ES-I3 (cell line): Measurements from ENCODE around the gene AMN1.
"Not testable (repeated sequence)": the region's sequence is repeated elsewhere in the genome, so short reads cannot be mapped to it uniquely, and the experiment has no call there.

Experiments
- H3K36me3 ChIP-seq: 2 replicates; pipeline ENCODE4 v1.6.1; 2013; ENCODE audit warnings: mild to moderate bottlenecking, low read length, control low read depth, moderate library complexity; ENCODE audit not compliant: insufficient read depth
- H3K4me1 ChIP-seq: 2 replicates; pipeline ENCODE4 v1.6.1; 2013; ENCODE audit warnings: mild to moderate bottlenecking, control low read depth, low read length; ENCODE audit not compliant: insufficient read depth
- H3K9ac ChIP-seq: 2 replicates; pipeline ENCODE4 v1.6.1; 2013; ENCODE audit warnings: low read depth, mild to moderate bottlenecking, low read length, moderate library complexity
- H3K9me3 ChIP-seq: 2 replicates; pipeline ENCODE4 v1.6.1; 2013; ENCODE audit warnings: mild to moderate bottlenecking, low read length, moderate library complexity; ENCODE audit not compliant: control insufficient read depth, insufficient read depth

The AMN1 gene

GRCh38 chr12:31745242-31745641, 16.4 kb upstream of the AMN1 start:
- Histone ChIP-seq H3K9me3 (no peaks in the 10 kb centered on the region), H3K36me3 (no peaks in the 10 kb centered on the region), H3K4me1 (peaks cover 5% of the 10 kb centered on the region; the same call in 1 of the 2 replicates), H3K9ac (no peak overlapping the region)

GRCh38 chr12:31744363-31744762, 15.5 kb upstream of the AMN1 start:
- not testable (repeated sequence) for H3K9ac ChIP-seq, H3K9me3 ChIP-seq, H3K36me3 ChIP-seq, H3K4me1 ChIP-seq

- H3K9ac ChIP-seq = no peak overlapping the region
- H3K9me3 ChIP-seq = no peaks in the 10 kb centered on the region
- H3K4me1 ChIP-seq = no peaks in the 10 kb centered on the region
- H3K36me3 ChIP-seq = no peaks in the 10 kb centered on the region
These were observed 14.1 kb upstream of the AMN1 start for GRCh38 chr12:31742891-31743290.

- H3K4me1 ChIP-seq = no peaks in the 10 kb centered on the region
These were observed 11.8 kb upstream of the AMN1 start for GRCh38 chr12:31740628-31741027.

GRCh38 chr12:31737763-31738162, 8.9 kb upstream of the AMN1 start:
- no peaks in the 10 kb centered on the region for H3K36me3 ChIP-seq
- no peaks in the 10 kb centered on the region for H3K9me3 ChIP-seq
- H3K4me1 ChIP-seq = peaks cover 4% of the 10 kb centered on the region; the same call in 1 of the 2 replicates
- H3K9ac ChIP-seq = no peak overlapping the region

More at GRCh38 chr12:31740628-31741027, 11.8 kb upstream of the AMN1 start:
- H3K9ac ChIP-seq = no peak overlapping the region
- no peaks in the 10 kb centered on the region for H3K9me3 ChIP-seq
- H3K36me3 ChIP-seq = no peaks in the 10 kb centered on the region

GRCh38 chr12:31737345-31737744, 8.5 kb upstream of the AMN1 start:
- Histone ChIP-seq H3K9me3 (no peaks in the 10 kb centered on the region), H3K4me1 (peaks cover 4% of the 10 kb centered on the region; the same call in 1 of the 2 replicates), H3K9ac (no peak overlapping the region), H3K36me3 (no peaks in the 10 kb centered on the region)

- Histone ChIP-seq H3K4me1 (peaks cover 12% of the 10 kb centered on the region), H3K36me3 (no peaks in the 10 kb centered on the region), H3K9ac (no peak overlapping the region)
These were observed 7.7 kb upstream of the AMN1 start for GRCh38 chr12:31736472-31736871.

GRCh38 chr12:31733549-31734432, 5.0 kb upstream of the AMN1 start:
- not testable (repeated sequence) for H3K36me3 ChIP-seq, H3K9me3 ChIP-seq, H3K9ac ChIP-seq
- peaks cover 12% of the 10 kb centered on the region for H3K4me1 ChIP-seq

More at GRCh38 chr12:31736472-31736871, 7.7 kb upstream of the AMN1 start:
- no peaks in the 10 kb centered on the region for H3K9me3 ChIP-seq

GRCh38 chr12:31732926-31733548, 4.2 kb upstream of the AMN1 start:
- H3K36me3 ChIP-seq = no peaks in the 10 kb centered on the region
- no peaks in the 10 kb centered on the region for H3K9me3 ChIP-seq
- H3K9ac ChIP-seq = peak overlapping the region; percentile 22; the same call in 1 of the 2 replicates
- H3K4me1 ChIP-seq = peaks cover 12% of the 10 kb centered on the region

GRCh38 chr12:31731203-31731602, 2.4 kb upstream of the AMN1 start:
- not testable (repeated sequence) for H3K9me3 ChIP-seq, H3K9ac ChIP-seq, H3K36me3 ChIP-seq
- peaks cover 12% of the 10 kb centered on the region for H3K4me1 ChIP-seq

GRCh38 chr12:31729705-31730104, 884 bp upstream of the AMN1 start:
- Histone ChIP-seq H3K36me3 (no peaks in the 10 kb centered on the region), H3K9ac (peak overlapping the region; percentile 71), H3K4me1 (peaks cover 12% of the 10 kb centered on the region), H3K9me3 (no peaks in the 10 kb centered on the region)

GRCh38 chr12:31728289-31728916, 418 bp downstream of the AMN1 start:
- Histone ChIP-seq H3K9me3 (no peaks in the 10 kb centered on the region), H3K9ac (peak overlapping the region; percentile 57), H3K4me1 (peaks cover 8% of the 10 kb centered on the region), H3K36me3 (no peaks in the 10 kb centered on the region)

- H3K9me3 ChIP-seq = no peaks in the 10 kb centered on the region
- H3K4me1 ChIP-seq = peaks cover 6% of the 10 kb centered on the region
- no peak overlapping the region for H3K9ac ChIP-seq
- H3K36me3 ChIP-seq = no peaks in the 10 kb centered on the region
These were observed 1.6 kb downstream of the AMN1 start for GRCh38 chr12:31727192-31727591.

GRCh38 chr12:31726575-31726974, 2.2 kb downstream of the AMN1 start:
- no peaks in the 10 kb centered on the region for H3K36me3 ChIP-seq
- H3K4me1 ChIP-seq = peaks cover under 1% of the 10 kb centered on the region; the same call in 1 of the 2 replicates
- H3K9me3 ChIP-seq = no peaks in the 10 kb centered on the region
- no peak overlapping the region for H3K9ac ChIP-seq
